ENCODE measurements around the gene PROSER1. TPM values are rescaled to one million over a fixed set of nuclear protein-coding genes. Genes with fewer than 3 reads are reported as not detected.
"Not testable (repeated sequence)": the region's sequence is repeated elsewhere in the genome, so short reads cannot be mapped to it uniquely, and the experiment has no call there.

The PROSER1 gene
- total and polyA plus RNA-seq, 12 donors, result 7.8 to 31.4 (median 18.2) TPM

GRCh38 chr13:39016087-39016486 is 21.8 kb downstream of the PROSER1 start:
- Histone ChIP-seq H3K36me3 (replicated peaks in 1 of 2) (peaks cover 0 to 44% of the 10 kb centered on the region in 2 donors), H3K4me3 (no peak overlapping the region), H3K27ac (no peak overlapping the region), H3K27me3 (no peaks in the 10 kb centered on the region), H3K4me1 (replicated peaks in 1 of 2) (no peaks in the 10 kb centered on the region), H3K9me3 (replicated peaks in 1 of 3) (no peaks in the 10 kb centered on the region)
- no peak for DNase-seq
- TF ChIP-seq POLR2A (IDR thresholded peaks at IDR 0.05) (no peak), CTCF (IDR thresholded peaks at IDR 0.05) (no peak)
- intact Hi-C loops (cut with DNase I), result no loop called here
- WGBS, 4 donors, result 74 to 80% (median 75%) methylated on average over 1 of the region's 1 CpG

GRCh38 chr13:39013462-39013861 is 24.4 kb downstream of the PROSER1 start:
- Histone ChIP-seq H3K27me3 (no peaks in the 10 kb centered on the region), H3K27ac (no peak overlapping the region), H3K4me3 (no peak overlapping the region), H3K4me1 (replicated peaks in 1 of 2) (no peaks in the 10 kb centered on the region), H3K9me3 (replicated peaks in 1 of 3) (no peaks in the 10 kb centered on the region), H3K36me3 (replicated peaks in 1 of 2) (peaks cover 0 to 54% of the 10 kb centered on the region in 2 donors)
- DNase-seq, result no peak
- WGBS, 4 donors, result 88 to 96% (median 89%) methylated on average over 5 of the region's 5 CpGs
- no peak for TF ChIP-seq POLR2A (IDR thresholded peaks at IDR 0.05)
- no peak for TF ChIP-seq CTCF (IDR thresholded peaks at IDR 0.05)
- intact Hi-C loops (cut with DNase I), result no loop called here

- Histone ChIP-seq H3K27me3 (no peaks in the 10 kb centered on the region), H3K36me3 (replicated peaks in 1 of 2) (peaks cover 0 to 54% of the 10 kb centered on the region in 2 donors), H3K4me1 (replicated peaks in 1 of 2) (no peaks in the 10 kb centered on the region), H3K4me3 (no peak overlapping the region), H3K9me3 (replicated peaks in 1 of 3) (no peaks in the 10 kb centered on the region), H3K27ac (no peak overlapping the region)
- no peak for TF ChIP-seq CTCF (IDR thresholded peaks at IDR 0.05)
- intact Hi-C loops (cut with DNase I), result no loop called here
- no peak for DNase-seq
- WGBS, 4 donors, result 84 to 87% (median 84%) methylated on average over 7 of the region's 7 CpGs
Measured at GRCh38 chr13:39012608-39013007, 25.3 kb downstream of the PROSER1 start.

- H3K36me3 ChIP-seq (replicated peaks in 1 of 2), result peaks cover 0 to 14% of the 10 kb centered on the region in 2 donors
- DNase-seq; H3K27me3 ChIP-seq; H3K9me3 ChIP-seq (replicated peaks in 1 of 3); H3K27ac ChIP-seq; H3K4me3 ChIP-seq; intact Hi-C loops (cut with DNase I); H3K4me1 ChIP-seq (replicated peaks in 1 of 2): not testable (repeated sequence)
- 85 to 95% (median 89%) methylated on average over 17 to 29 of the region's 29 CpGs for WGBS, 4 donors
Measured at GRCh38 chr13:39006371-39007111, 31.3 kb downstream of the PROSER1 start.

GRCh38 chr13:38998739-38999138 is 39.1 kb downstream of the PROSER1 start:
- H3K27ac ChIP-seq, result no peak overlapping the region
- no peaks in the 10 kb centered on the region for H3K27me3 ChIP-seq
- H3K4me3 ChIP-seq, result no peak overlapping the region
- WGBS, 4 donors, result 73 to 89% (median 75%) methylated on average over 3 of the region's 3 CpGs
- no peak for DNase-seq
- no peaks in the 10 kb centered on the region for H3K4me1 ChIP-seq (replicated peaks in 1 of 2)
- intact Hi-C loops (cut with DNase I), result no loop called here
- H3K9me3 ChIP-seq (replicated peaks in 1 of 3), result no peaks in the 10 kb centered on the region
- TF ChIP-seq CTCF (IDR thresholded peaks at IDR 0.05), result no peak
- no peak for TF ChIP-seq POLR2A (IDR thresholded peaks at IDR 0.05)
- H3K36me3 ChIP-seq (replicated peaks in 1 of 2), result no peaks in the 10 kb centered on the region

Measured in adrenal gland (tissue), 12 donors.